HFF-Myc (cell line): ENCODE results near the gene CSMD2.

Experiments
- DNase-seq: peaks from one replicate; pipeline ENCODE4 v3.0.0-alpha.2; 2011; ENCODE audit warnings: low read depth; ENCODE audit errors: extremely low read depth
- H3K4me3 ChIP-seq: replicated peaks from 2 replicates; pipeline ENCODE4 v1.5.1; 2011; ENCODE audit warnings: low read depth, mild to moderate bottlenecking, control low read depth, low read length
- TF ChIP-seq, protein P1 (sequence below): IDR thresholded peaks from 2 replicates; pipeline ENCODE4 v1.5.1; 2012; ENCODE audit warnings: mild to moderate bottlenecking, low read depth, low read length, control low read depth; ENCODE audit errors: missing control alignments

The CSMD2 gene

GRCh38 chr1:34070201-34070836 lies 94.7 kb downstream of the CSMD2 start:
- no peak overlapping the region for H3K4me3 ChIP-seq
- TF ChIP-seq, protein P1, sequence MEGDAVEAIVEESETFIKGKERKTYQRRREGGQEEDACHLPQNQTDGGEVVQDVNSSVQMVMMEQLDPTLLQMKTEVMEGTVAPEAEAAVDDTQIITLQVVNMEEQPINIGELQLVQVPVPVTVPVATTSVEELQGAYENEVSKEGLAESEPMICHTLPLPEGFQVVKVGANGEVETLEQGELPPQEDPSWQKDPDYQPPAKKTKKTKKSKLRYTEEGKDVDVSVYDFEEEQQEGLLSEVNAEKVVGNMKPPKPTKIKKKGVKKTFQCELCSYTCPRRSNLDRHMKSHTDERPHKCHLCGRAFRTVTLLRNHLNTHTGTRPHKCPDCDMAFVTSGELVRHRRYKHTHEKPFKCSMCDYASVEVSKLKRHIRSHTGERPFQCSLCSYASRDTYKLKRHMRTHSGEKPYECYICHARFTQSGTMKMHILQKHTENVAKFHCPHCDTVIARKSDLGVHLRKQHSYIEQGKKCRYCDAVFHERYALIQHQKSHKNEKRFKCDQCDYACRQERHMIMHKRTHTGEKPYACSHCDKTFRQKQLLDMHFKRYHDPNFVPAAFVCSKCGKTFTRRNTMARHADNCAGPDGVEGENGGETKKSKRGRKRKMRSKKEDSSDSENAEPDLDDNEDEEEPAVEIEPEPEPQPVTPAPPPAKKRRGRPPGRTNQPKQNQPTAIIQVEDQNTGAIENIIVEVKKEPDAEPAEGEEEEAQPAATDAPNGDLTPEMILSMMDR = no peak
- no peak for DNase-seq

DNA sequence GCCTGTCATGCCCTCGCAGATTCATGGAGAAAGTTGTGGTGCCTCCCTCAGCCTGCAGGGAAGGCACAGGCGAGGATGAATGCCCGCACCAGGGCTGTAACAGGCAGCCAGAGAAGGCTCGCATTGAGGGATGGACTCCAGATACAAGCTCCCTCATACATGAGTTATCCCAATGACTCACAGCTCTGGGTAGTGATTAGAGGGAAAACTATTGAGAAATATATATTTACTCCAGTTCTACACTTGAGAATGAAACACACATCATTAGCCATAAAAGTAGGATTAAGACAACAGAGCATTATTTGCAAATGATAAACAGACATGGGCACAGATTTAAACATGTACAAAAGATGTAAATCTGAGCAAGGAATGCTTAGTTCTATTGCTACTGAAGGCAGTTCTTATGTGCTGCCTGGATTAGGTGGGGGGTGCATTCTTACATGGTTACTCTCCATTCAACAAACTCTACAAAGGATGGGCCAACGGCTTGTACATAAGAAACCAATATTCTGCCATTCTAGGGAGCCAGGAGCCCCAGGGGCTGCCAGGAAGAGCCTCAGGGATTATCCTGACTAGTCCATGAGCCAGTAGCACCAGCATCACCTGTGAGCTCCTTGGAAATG lies 97.9 kb downstream of the CSMD2 start:
- TF ChIP-seq, protein P1 = no peak
- DNase-seq = peak; percentile 11
- no peak overlapping the region for H3K4me3 ChIP-seq

DNA sequence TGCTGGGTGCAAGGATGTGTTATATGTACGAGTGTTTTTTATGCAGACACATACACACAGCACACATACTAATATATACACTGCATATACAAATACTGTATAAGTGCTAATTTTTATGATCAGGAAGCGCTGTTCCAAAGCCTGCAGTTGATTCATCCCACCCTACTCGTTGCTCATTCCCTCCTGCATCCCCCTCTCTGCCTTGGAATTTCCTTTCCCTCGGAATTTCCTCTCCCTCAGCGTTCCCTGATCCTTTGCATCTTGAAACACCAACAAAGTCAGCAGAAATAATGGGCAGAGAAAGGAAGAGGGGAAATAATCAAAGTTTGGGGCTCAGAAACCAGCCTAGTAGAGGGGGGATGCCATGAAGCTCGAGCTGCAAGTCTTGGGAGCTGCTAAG lies 98.9 kb downstream of the CSMD2 start:
- TF ChIP-seq, protein P1 = no peak
- no peak overlapping the region for H3K4me3 ChIP-seq
- DNase-seq = no peak

DNA sequence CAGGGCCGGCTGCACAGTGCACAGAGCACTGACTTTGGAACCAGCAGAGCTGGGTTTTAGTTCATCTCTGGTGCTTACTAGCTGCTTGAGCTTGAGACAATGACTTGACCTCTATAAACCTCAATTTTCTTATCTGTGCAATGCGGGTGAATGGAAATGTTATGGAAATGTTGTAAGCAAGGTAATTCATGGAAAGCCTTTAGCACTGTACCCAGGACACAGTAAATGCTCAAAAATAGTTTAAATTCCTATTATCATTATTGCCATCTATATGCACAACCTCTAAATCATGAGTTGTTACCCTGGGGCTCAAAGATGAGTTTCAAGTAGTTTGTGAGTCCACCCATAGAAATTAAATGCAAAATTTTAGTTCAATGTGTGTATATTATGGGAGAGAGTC lies 99.5 kb downstream of the CSMD2 start:
- no peak for DNase-seq
- TF ChIP-seq, protein P1 = no peak
- H3K4me3 ChIP-seq = no peak overlapping the region

GRCh38 chr1:34060901-34061415 lies 104.1 kb downstream of the CSMD2 start:
- no peak for DNase-seq
- TF ChIP-seq, protein P1 = no peak
- H3K4me3 ChIP-seq = no peak overlapping the region

DNA sequence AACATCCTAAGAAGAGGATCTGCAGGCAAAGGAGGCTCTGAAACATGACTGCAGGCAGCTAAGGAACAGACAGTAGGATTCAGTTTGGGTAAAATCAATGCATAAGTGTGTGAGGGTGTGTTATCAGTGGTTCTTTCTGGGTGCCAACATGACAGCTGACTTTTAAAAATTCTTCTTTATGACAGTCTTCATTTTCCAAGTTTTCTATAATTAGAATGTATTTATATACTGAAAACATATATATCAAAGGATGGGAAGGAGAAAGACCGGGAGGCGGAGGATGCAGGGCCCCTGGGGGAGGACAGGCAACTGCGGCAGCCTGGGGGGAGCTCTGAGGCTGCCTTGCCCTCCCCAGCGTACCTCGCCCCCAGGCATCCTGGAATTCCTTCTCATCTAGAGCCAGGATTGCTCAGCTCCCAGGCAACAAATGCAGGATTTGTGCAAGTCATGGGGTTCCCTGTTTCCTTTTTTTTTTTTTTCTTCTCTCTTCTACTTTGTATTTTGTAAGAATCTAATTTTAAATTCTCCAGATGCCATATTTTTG lies 104.8 kb downstream of the CSMD2 start:
- no peak for DNase-seq

More for the DNA sequence above, 104.8 kb downstream of the CSMD2 start:
- H3K4me3 ChIP-seq = no peak overlapping the region
- TF ChIP-seq, protein P1 = no peak
